Kidney (tissue), 14 donors: ENCODE results near the gene RSPO3. TPM values are rescaled to one million over a fixed set of nuclear protein-coding genes. Genes with fewer than 3 reads are reported as not detected.
"Not testable (repeated sequence)": the region's sequence is repeated elsewhere in the genome, so short reads cannot be mapped to it uniquely, and the experiment has no call there.

Experiments
- DNase-seq, 5 donors: peaks; one replicate each; pipeline ENCODE4 v3.0.0-alpha.2; 2013 to 2020
- FAIRE-seq: peaks from 2 replicates; lab custom pipeline; 2012; peaks lifted over from hg19 to GRCh38; lab: Jason Lieb, UNC
- H3K27ac ChIP-seq, 2 donors: one replicate each; pipeline ENCODE4 v1.7.0; 2013; ENCODE audit warnings: low read depth in 2 of 2, low read length in 2 of 2, inconsistent platforms in 1 of 2
- H3K27me3 ChIP-seq: one replicate; pipeline ENCODE4 v1.7.1; 2013; ENCODE audit warnings: low read length, inconsistent platforms; ENCODE audit not compliant: control insufficient read depth, insufficient read depth
- H3K36me3 ChIP-seq, 3 donors: one replicate each; pipeline versions ENCODE4 v1.7.0 to v1.7.1; 2013; ENCODE audit warnings: low read length in 3 of 3, control low read depth in 1 of 3, inconsistent platforms in 1 of 3; ENCODE audit not compliant: insufficient read depth in 3 of 3, control insufficient read depth in 2 of 3
- H3K4me1 ChIP-seq, 3 donors: one replicate each; pipeline versions ENCODE4 v1.7.0 to v1.7.1; 2013; ENCODE audit warnings: low read length in 3 of 3, inconsistent platforms in 1 of 3, low read depth in 1 of 3; ENCODE audit not compliant: control insufficient read depth in 2 of 3, insufficient read depth in 2 of 3
- H3K4me3 ChIP-seq, 3 donors: one replicate each; pipeline versions ENCODE4 v1.7.0 to v1.8.1; 2013; ENCODE audit warnings: low read length in 3 of 3, control low read depth in 1 of 3, inconsistent platforms in 1 of 3
- H3K9ac ChIP-seq, 3 donors: one replicate each; pipeline versions ENCODE4 v1.7.0 to v1.7.1; 2013; ENCODE audit warnings: low read length in 3 of 3, control low read depth in 1 of 3, inconsistent platforms in 1 of 3
- H3K9me3 ChIP-seq, 3 donors: one replicate each; pipeline versions ENCODE4 v1.7.0 to v1.7.1; 2013; ENCODE audit warnings: low read length in 3 of 3, control low read depth in 1 of 3, inconsistent platforms in 1 of 3; ENCODE audit not compliant: control insufficient read depth in 2 of 3, insufficient read depth in 1 of 3
- CTCF ChIP-seq: IDR thresholded peaks from 3 replicates; pipeline ENCODE4 v1.5.1; 2012; ENCODE audit warnings: mild to moderate bottlenecking, moderate library complexity, borderline replicate concordance; ENCODE audit not compliant: insufficient read depth; ENCODE audit errors: extremely low read depth
- intact Hi-C: fragments of 100-400 bp; cut with DNase I; formaldehyde crosslinking; loops from one replicate; pipeline ENCODE4 v1.11.1; 2022
- polyA plus RNA-seq: library from polyadenylated mRNA; stranded (reverse); fragments of 350-450 nt; fragmentation: Illumina TruSeq; extraction: RNeasy Lipid Tissue Mini Kit (QIAGEN cat#74804); gene quantifications from one replicate; pipeline ENCODE4 v1.2.3, GENCODE V29; 2014; ENCODE audit warnings: low read depth, low replicate concordance; ENCODE audit not compliant: insufficient read depth
- total RNA-seq: library from RNA; stranded (reverse); fragmentation: NEBNext Ultra II Directional; extraction: Animal tissue kit (Norgen Biotek cat#: 25700); gene quantifications from one replicate; pipeline ENCODE4 v1.2.1, GENCODE V29; 2021
- donor health status: control.
- donor health status: control.
- donor health status: control.
- donor health status: control.
- donor health status: control.
- donor health status: DM: yes; HTN: yes; CAD: no.
- donor health status: Normal renal cell carcinoma (clear cell type).

Gene RSPO3
- total and polyA plus RNA-seq, 2 donors from 2014 or later, result 1.2 to 8.9 TPM

DNA sequence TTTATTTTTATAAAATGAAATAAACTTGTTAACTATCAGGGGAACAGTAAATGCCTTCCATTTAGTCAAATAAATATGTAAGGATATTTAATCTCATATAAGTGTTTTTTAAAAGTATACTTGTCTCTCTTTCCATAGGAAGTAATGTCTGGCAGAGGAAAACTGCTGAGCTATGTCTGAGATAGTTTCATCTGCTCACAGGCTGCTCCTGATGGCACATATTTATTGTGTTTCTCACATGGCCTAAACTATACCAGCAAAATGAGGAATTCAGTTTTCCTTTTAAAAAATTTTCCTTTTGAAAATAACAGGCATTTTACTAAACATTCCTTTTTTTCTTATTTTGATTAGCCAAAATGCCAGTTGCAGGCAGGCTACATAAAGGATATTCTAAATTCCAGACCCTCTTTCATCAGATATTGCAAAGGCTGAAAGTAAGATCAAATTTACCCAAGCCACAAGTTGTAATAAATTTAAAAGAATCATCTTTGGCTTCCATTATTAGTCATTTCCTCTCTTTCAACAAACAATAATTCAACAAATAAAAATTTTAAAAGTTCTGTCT is 88.1 kb downstream of the RSPO3 start:
- Histone ChIP-seq H3K27me3 (no peaks in the 10 kb centered on the region), H3K4me3 (no peak overlapping the region), H3K9ac (no peak overlapping the region), H3K9me3 (no peaks in the 10 kb centered on the region), H3K27ac (no peak overlapping the region), H3K36me3 (no peaks in the 10 kb centered on the region), H3K4me1 (no peaks in the 10 kb centered on the region)
- no peak for DNase-seq
- intact Hi-C loops, result no loop called here
- FAIRE-seq, result no peak
- TF ChIP-seq CTCF, result no peak

DNA sequence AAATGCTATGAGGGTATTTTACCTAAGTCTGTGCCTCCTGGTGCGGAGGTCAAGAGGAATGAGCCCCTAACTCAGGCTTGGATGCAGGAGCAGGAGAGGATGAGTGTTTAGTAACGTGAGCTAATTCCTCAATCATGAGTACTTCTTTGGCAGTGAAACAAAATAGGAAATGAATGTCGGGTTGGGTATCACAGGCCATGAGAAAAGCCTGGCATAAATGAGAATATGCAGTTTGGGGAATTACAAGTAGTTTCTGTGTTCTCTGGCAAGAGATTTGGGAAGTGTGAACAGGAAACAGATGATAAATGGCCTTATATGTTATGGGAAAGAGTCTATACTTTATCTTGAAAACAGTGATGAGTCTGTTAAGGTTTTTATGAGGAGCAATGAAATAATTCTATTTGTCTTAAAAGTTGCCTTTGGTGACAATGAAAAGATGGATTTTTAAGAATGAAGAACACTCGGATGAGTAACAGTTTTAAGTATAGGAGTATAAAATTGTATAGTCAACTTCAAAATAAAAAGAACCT is 89.2 kb downstream of the RSPO3 start:
- Histone ChIP-seq H3K4me1 (no peaks in the 10 kb centered on the region), H3K9ac (no peak overlapping the region), H3K36me3 (no peaks in the 10 kb centered on the region), H3K27me3 (no peaks in the 10 kb centered on the region), H3K4me3 (no peak overlapping the region), H3K27ac (no peak overlapping the region), H3K9me3 (no peaks in the 10 kb centered on the region)
- FAIRE-seq (no peak), DNase-seq (no peak)
- TF ChIP-seq CTCF, result no peak
- intact Hi-C loops, result no loop called here

DNA sequence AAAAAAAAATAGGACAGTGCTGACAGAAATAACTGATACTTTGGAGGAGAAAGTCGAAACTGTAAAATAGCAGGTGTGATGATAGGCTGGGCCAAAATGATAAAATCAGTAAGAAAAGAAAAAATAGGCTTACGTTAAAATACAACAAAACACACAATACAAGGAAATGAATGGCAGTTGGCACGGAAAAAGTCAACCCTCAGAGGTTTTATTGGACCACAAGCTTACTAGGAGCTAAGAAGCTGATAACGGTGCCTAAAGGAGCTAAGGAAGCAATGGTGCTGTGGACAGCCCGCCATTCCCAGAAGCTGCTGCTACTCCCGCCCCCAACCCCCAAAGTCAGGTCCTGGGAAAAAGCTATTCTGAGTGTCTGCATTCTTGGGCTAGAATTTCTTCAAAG is 92.3 kb downstream of the RSPO3 start:
- Histone ChIP-seq H3K36me3 (no peaks in the 10 kb centered on the region), H3K27ac (no peak overlapping the region), H3K4me1 (no peaks in the 10 kb centered on the region), H3K9ac (no peak overlapping the region), H3K4me3 (no peak overlapping the region), H3K27me3 (no peaks in the 10 kb centered on the region), H3K9me3 (no peaks in the 10 kb centered on the region)
- intact Hi-C loops, result no loop called here
- DNase-seq (no peak), FAIRE-seq (no peak)
- TF ChIP-seq CTCF, result no peak

DNA sequence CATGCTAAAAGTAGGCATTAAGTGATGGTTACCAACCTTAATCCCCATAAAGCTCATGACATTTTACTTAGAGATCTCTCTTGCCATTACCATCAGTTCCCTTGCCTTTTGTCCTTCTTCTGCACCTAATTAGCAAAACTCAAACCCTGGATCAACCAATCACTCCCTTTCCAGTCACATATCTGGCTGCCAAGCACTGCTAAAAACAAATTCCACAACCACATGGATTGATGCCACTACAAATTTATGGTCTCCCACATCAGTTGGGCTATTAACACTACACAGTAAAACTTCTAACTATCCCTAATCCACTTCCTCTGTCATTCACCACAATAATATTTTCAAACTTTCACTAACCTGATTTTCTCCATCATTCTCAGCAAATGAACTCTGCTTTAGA is 93.9 kb downstream of the RSPO3 start:
- Histone ChIP-seq H3K4me1 (peaks cover 0 to 2% (median 2%) of the 10 kb centered on the region in 3 donors), H3K9me3 (no peaks in the 10 kb centered on the region), H3K4me3 (no peak overlapping the region), H3K27ac (no peak overlapping the region), H3K27me3 (no peaks in the 10 kb centered on the region), H3K36me3 (no peaks in the 10 kb centered on the region), H3K9ac (no peak overlapping the region)
- no peak for TF ChIP-seq CTCF
- DNase-seq (no peak), FAIRE-seq (no peak)
- intact Hi-C loops, result no loop called here

- H3K9me3 ChIP-seq, H3K27ac ChIP-seq, H3K36me3 ChIP-seq, H3K4me3 ChIP-seq, H3K4me1 ChIP-seq, H3K27me3 ChIP-seq, DNase-seq, H3K9ac ChIP-seq, FAIRE-seq, intact Hi-C loops: not testable (repeated sequence)
Measured at GRCh38 chr6:127214032-127214431, 95.6 kb downstream of the RSPO3 start.
